GM12878 (cell line): ENCODE measurements around the gene CENATAC. TPM values are rescaled to one million over a fixed set of nuclear protein-coding genes. Genes with fewer than 3 reads are reported as not detected.
A peak's percentile ranks its signal among the peaks of the same experiment; 100 is the strongest.

Experiments
- ATAC-seq: fragments of 200-7000 bp; cut with Tn5 transposase; 3 replicates; pipeline ENCODE4 v1.9.1; 2020; ENCODE audit warnings: mild to moderate bottlenecking, moderate library complexity
- BruUV-seq: library from RNA; stranded (reverse); fragments of 400-500 nt; replicated peaks from 2 replicates; lab custom pipeline; 2021; lab: Mats Ljungman, UMichigan
- CTCF ChIA-PET: fragments of 300-600 bp; sonication (Branson Sonifier 250); formaldehyde crosslinking; extraction: SDS; loops from one replicate; lab custom pipeline; 2021; ENCODE audit warnings: inconsistent platforms; lab: Yijun Ruan, JAX
- POLR2A ChIA-PET: fragments of 350-600 bp; formaldehyde crosslinking; extraction: SDS; loops from one replicate; lab custom pipeline; 2021; ENCODE audit warnings: inconsistent platforms; lab: Charles Lee
- RAD21 ChIA-PET: fragments of 300-600 bp; sonication (Branson Sonifier 250); formaldehyde crosslinking; loops from one replicate; lab custom pipeline; 2023; ENCODE audit warnings: antibody characterized with exemption; ENCODE audit not compliant: unreplicated experiment; lab: Charles Lee
- SMC1A ChIA-PET: fragments of 300-600 bp; sonication (Branson Sonifier 250); formaldehyde crosslinking; loops from one replicate; lab custom pipeline; 2023; ENCODE audit not compliant: unreplicated experiment, uncharacterized antibody; lab: Charles Lee
- DNase-seq: peaks from one replicate; pipeline ENCODE4 v3.0.0-alpha.2; 2011; ENCODE audit warnings: low read depth, low spot score
- FAIRE-seq: peaks from 3 replicates; lab custom pipeline; 2011; peaks lifted over from hg19 to GRCh38; lab: Jason Lieb, UNC
- H2AFZ ChIP-seq: 2 replicates; pipeline ENCODE4 v1.6.0; 2011; ENCODE audit warnings: low read depth, low read length, control low read depth; ENCODE audit not compliant: control insufficient read depth
- H3K27ac ChIP-seq: 2 replicates; pipeline ENCODE4 v1.5.1; 2011; ENCODE audit warnings: control low read depth; ENCODE audit not compliant: control insufficient read depth, insufficient read depth
- H3K27me3 ChIP-seq, 2 experiments: replicated peaks in 1 of 2; 2 replicates each; pipeline versions ENCODE4 v1.6.0 to v1.6.1; 2011; ENCODE audit warnings: low read length in 1 of 2; ENCODE audit not compliant: control insufficient read depth in 2 of 2, insufficient read depth in 2 of 2
- H3K36me3 ChIP-seq, 2 experiments: 2 replicates each; pipeline ENCODE4 v1.5.1; 2011; ENCODE audit warnings: low read length in 1 of 2; ENCODE audit not compliant: control insufficient read depth in 2 of 2, insufficient read depth in 2 of 2
- H3K4me1 ChIP-seq: 2 replicates; pipeline ENCODE4 v1.6.1; 2011; ENCODE audit warnings: mild to moderate bottlenecking, low read length, moderate library complexity, mixed read lengths; ENCODE audit not compliant: control insufficient read depth, insufficient read depth
- H3K4me2 ChIP-seq: 2 replicates; pipeline ENCODE4 v1.6.0; 2011; ENCODE audit warnings: control low read depth; ENCODE audit not compliant: control insufficient read depth, insufficient read depth
- H3K4me3 ChIP-seq: fragments of 200-600 bp; sonication (generic); 2 replicates; pipeline ENCODE4 v1.5.1; 2016
- H3K79me2 ChIP-seq: 2 replicates; pipeline ENCODE4 v1.6.0; 2011; ENCODE audit warnings: low read length; ENCODE audit not compliant: control insufficient read depth, insufficient read depth
- H3K9ac ChIP-seq: 2 replicates; pipeline ENCODE4 v1.8.0; 2011; ENCODE audit warnings: low read length, control low read depth, mixed read lengths; ENCODE audit not compliant: control insufficient read depth, insufficient read depth
- H3K9me3 ChIP-seq: replicated peaks from 3 replicates; pipeline ENCODE4 v1.5.1; 2011; ENCODE audit warnings: mild to moderate bottlenecking, low read length; ENCODE audit not compliant: control insufficient read depth, insufficient read depth
- H4K20me1 ChIP-seq: 2 replicates; pipeline ENCODE4 v1.6.0; 2011; ENCODE audit not compliant: control insufficient read depth, insufficient read depth
- ATF2 ChIP-seq: IDR thresholded peaks from 2 replicates; pipeline ENCODE4 v1.6.1; 2012; ENCODE audit warnings: low read length, inconsistent platforms
- BCL3 ChIP-seq: IDR thresholded peaks from 2 replicates; pipeline ENCODE4 v1.6.1; 2011; ENCODE audit warnings: borderline replicate concordance, low read depth, mild to moderate bottlenecking, moderate library complexity, low read length; ENCODE audit not compliant: insufficient read depth, poor library complexity, severe bottlenecking
- BHLHE40 ChIP-seq, 2 experiments: fragments of 450-650 bp in 1 of 2; IDR thresholded peaks; 2 replicates each; pipeline ENCODE4 v1.6.1; 2011 to 2017; ENCODE audit warnings: low read depth in 2 of 2, borderline replicate concordance in 1 of 2, improper control_type of control experiment in 1 of 2, low read length in 1 of 2, mild to moderate bottlenecking in 1 of 2
- CTCF ChIP-seq, 3 experiments: IDR thresholded peaks in 2 of 3; conservative IDR thresholded peaks in 1 of 3; 2 replicates each; pipeline ENCODE4 v1.5.1; 2011; ENCODE audit warnings: low read depth in 3 of 3, low read length in 3 of 3, mild to moderate bottlenecking in 3 of 3, control low read depth in 2 of 3, moderate library complexity in 2 of 3, inconsistent platforms in 1 of 3, mixed read lengths in 1 of 3; ENCODE audit not compliant: control insufficient read depth in 2 of 3, insufficient read depth in 1 of 3; ENCODE audit errors: extremely low read depth in 1 of 3
- DPF2 ChIP-seq: fragments of 450-650 bp; IDR thresholded peaks from 2 replicates; pipeline ENCODE4 v1.6.1; 2017; ENCODE audit warnings: mild to moderate bottlenecking
- E2F4 ChIP-seq: IDR thresholded peaks from 2 replicates; pipeline ENCODE4 v1.6.1; 2012; ENCODE audit warnings: low read depth, low read length, improper control_type of control experiment
- GATAD2B ChIP-seq: fragments of 450-650 bp; conservative IDR thresholded peaks from 2 replicates; pipeline ENCODE4 v1.6.1; 2017; ENCODE audit warnings: low read depth, mild to moderate bottlenecking, moderate library complexity
- MEF2B ChIP-seq: fragments of 450-650 bp; IDR thresholded peaks from 2 replicates; pipeline ENCODE4 v1.6.1; 2018; ENCODE audit warnings: mild to moderate bottlenecking, moderate library complexity; ENCODE audit not compliant: partially characterized antibody, poor library complexity, severe bottlenecking
- NFYA ChIP-seq: IDR thresholded peaks from 2 replicates; pipeline ENCODE4 v1.6.1; 2011; ENCODE audit warnings: low read depth, mild to moderate bottlenecking, low read length, improper control_type of control experiment, borderline replicate concordance
- YBX1 ChIP-seq: fragments of 450-650 bp; IDR thresholded peaks from 2 replicates; pipeline ENCODE4 v1.6.1; 2016; ENCODE audit warnings: antibody characterized with exemption
- ZBTB11 ChIP-seq: fragments of 450-650 bp; formaldehyde crosslinking; IDR thresholded peaks from 2 replicates; pipeline ENCODE4 v1.5.0; 2022; ENCODE audit warnings: mild to moderate bottlenecking, missing genetic modification characterization
- WGBS: methylation state at CpG from one replicate; pipeline ENCODE4 v1.1.6; 2016; ENCODE audit warnings: low lambda C conversion rate; ENCODE audit not compliant: insufficient replicate concordance, insufficient coverage; ENCODE audit errors: missing lambda C conversion rate; 5-methylcytosine and 5-hydroxymethylcytosine counted together
- in situ Hi-C: fragments of 300-500 bp; cut with MboI; formaldehyde crosslinking; loops from 9 replicates; pipeline ENCODE4 v1.14.3; 2018; ENCODE audit warnings: mixed read lengths
- intact Hi-C: fragments of 100-400 bp; cut with micrococcal nuclease; formaldehyde crosslinking; loops from one replicate; pipeline ENCODE4 v1.14.2; 2022; ENCODE audit not compliant: unreplicated experiment
- polyA plus RNA-seq, 11 experiments: library from polyadenylated mRNA; depleted of rRNA in 4 of 11; unstranded in 6 of 11; stranded (reverse) in 5 of 11; fragments of >200 nt; fragmentation: Nextera tagmentation in 4 of 11; fragmentation: Illumina TruSeq in 1 of 11; extraction: Ambion mirVana in 4 of 11; extraction: Trizol in 1 of 11; gene quantifications; 1 replicate in 1 of 11; 2 replicates in 10 of 11; pipeline versions ENCODE4 v1.2.1 to v1.2.3, GENCODE V29; 2011 to 2016; ENCODE audit warnings: inconsistent platforms in 2 of 11, missing spikeins in 2 of 11, low read depth in 1 of 11
- total RNA-seq, 4 experiments: library from RNA; depleted of rRNA in 3 of 4; stranded (reverse); fragments of >200 nt in 3 of 4; fragmentation: Illumina TruSeq in 1 of 4; extraction: Trizol in 1 of 4; gene quantifications; 2 replicates each; pipeline versions ENCODE4 v1.2.1 to v1.2.3, GENCODE V29; 2013 to 2021

Gene CENATAC
- total and polyA plus RNA-seq, 10 of the 15 experiments (the other 5 are each of a cell fraction or from before 2014, with no cell fraction given): 4.8 to 37.1 (median 24.1) TPM

GRCh38 chr11:118996926-118997626, 862 bp upstream of the CENATAC start:
- POLR2A ChIA-PET: interaction anchor here (0.6 to 1.6 kb wide), 10 partner anchors 10 to 205 kb away, joined by 3 to 7 read pairs (median 4); partner anchors contain the start of genes HINFP, HMBS, RPS25 and TRAPPC4
- TF ChIP-seq DPF2 (no peak), ZBTB11 (no peak), GATAD2B (no peak), CTCF (IDR thresholded peaks at IDR 0.05 in 2 of 3, conservative IDR thresholded peaks at IDR 0.05 in 1 of 3; ENCODE audit: control insufficient read depth in 2 of 3, extremely low read depth in 1 of 3, insufficient read depth in 1 of 3, low read depth in 3 of 3, low read length in 3 of 3) (peak; percentile 22 to 46 (median 40); a peak in 5 of 6 replicates), BHLHE40 (IDR thresholded peaks at IDR 0.05; ENCODE audit: borderline replicate concordance in 1 of 2, low read depth in 2 of 2, low read length in 1 of 2) (peak in 1 of 2 experiments; percentile 29; a peak in 1 of 4 replicates), MEF2B (peak; percentile 11), ATF2 (no peak), E2F4 (no peak), YBX1 (no peak), BCL3 (no peak), NFYA (no peak)

More at GRCh38 chr11:118996926-118997626, 862 bp upstream of the CENATAC start:
- no peaks in the 10 kb centered on the region; the same call in none of the 2 replicates for H3K4me1 ChIP-seq
- intact Hi-C loops: no loop called here
- in situ Hi-C loops: no loop called here
- H3K9ac ChIP-seq: peak overlapping the region; percentile 90
- peak overlapping the region; percentile 87 for H3K27ac ChIP-seq
- BruUV-seq: TSS peak; percentile 93
- ATAC-seq (peak; percentile 64), FAIRE-seq (peak; percentile 85), DNase-seq (peak; percentile 23)
- H3K27me3 ChIP-seq: no peaks in the 10 kb centered on the region
- 2% methylated on average over 22 of the region's 22 CpGs for WGBS
- H2AFZ ChIP-seq: peak overlapping the region; percentile 98
- H3K4me3 ChIP-seq: peak overlapping the region; percentile 91
- H4K20me1 ChIP-seq: no peaks in the 10 kb centered on the region
- H3K36me3 ChIP-seq: 0 out of 4 replicates have a peak, but pooled peaks cover 0 to 2% of the 10 kb centered on the region in 2 experiments
- peaks cover 24% of the 10 kb centered on the region for H3K79me2 ChIP-seq
- H3K4me2 ChIP-seq: peak overlapping the region; percentile 69
- RAD21 ChIA-PET: interaction anchor here (1.1 to 1.3 kb wide), 3 partner anchors 19 to 89 kb away, joined by 3 read pairs; partner anchors contain the start of genes RPS25 and TRAPPC4
- SMC1A ChIA-PET: interaction anchor here (1.0 to 5.7 kb wide), 2 partner anchors 10 to 21 kb away, joined by 3 to 26 read pairs; partner anchors contain the start of genes RPS25 and TRAPPC4
- CTCF ChIA-PET: interaction anchor here (0.7 to 1.5 kb wide), 7 partner anchors 19 to 199 kb away, joined by 3 to 6 read pairs (median 3); partner anchors contain the start of gene SLC37A4
- H3K9me3 ChIP-seq: no peaks in the 10 kb centered on the region
